ENCODE measurements around the gene HMGB1.

HMGB1 gene

DNA sequence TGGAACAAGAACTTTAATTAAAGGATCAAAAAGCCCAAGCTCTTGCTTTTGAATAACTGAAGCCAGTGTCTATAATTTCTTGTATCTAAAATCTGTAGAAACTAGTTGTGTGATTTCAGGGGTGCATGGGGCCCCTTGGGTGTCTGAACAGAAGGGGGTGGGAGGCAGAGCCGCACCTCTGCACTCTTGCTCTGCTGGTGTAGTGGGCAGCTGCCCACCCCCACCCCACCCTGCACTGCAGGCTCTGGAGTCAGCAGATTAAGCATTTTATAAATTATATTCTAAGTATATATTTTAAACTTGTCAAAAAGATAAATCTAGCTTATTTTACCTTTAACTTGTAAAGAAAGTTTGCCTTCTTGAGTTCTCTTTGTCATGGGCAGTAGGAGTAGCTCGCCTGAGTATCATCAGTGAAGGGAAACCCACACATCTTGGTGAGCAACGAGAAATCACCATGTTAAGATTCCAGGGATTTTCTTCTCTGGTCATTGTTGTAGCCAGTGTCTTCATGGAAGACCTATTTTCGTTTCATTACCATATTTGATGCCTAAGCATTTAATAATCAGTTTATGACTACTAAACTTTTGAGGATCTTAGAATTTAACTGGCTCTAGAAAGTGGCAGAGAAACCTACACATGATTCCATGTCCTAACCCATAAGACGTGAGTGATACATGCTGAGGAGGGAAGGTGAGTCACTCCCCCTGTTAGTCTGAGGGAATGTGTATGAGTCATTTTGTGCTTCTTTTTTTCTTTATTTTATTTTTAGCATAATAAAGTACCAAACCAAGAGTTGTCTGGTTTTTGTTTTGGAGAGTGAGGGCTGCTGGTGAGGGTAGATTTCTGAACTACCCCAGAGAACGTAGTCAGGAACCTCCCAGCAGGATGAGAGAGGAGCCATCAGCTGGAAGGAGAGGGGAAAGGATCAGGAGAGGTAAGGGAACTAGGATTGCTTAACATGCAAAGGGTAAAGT is 35.7 kb downstream of the HMGB1 start:
- TF ChIP-seq GATA1 (IDR thresholded peaks at IDR 0.05; ENCODE audit: low read depth, low read length) (no peak), POLR2A (IDR thresholded peaks at IDR 0.05; ENCODE audit: low read length) (no peak)
- DNase-seq: no peak

DNA sequence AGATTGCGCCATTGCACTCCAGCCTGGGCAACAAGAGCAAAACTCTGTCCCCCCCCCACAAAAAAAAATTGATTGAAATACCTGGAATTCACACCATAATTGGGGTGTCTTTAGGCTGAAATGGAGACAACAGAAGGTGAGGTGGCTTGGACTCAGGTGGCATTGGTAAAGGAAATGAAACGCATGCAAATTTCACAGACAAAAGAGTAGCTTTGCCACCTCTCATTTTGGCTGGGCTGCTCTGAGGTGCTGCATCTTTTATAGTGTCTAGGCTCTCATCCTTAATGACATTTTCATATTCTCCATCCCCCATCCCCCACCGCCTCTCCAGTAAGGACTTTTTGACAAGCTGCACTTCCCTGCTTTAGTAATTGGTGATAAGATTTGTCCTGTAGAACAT is 36.5 kb downstream of the HMGB1 start:
- TF ChIP-seq GATA1 (IDR thresholded peaks at IDR 0.05; ENCODE audit: low read depth, low read length): no peak
- no peak for TF ChIP-seq POLR2A (IDR thresholded peaks at IDR 0.05; ENCODE audit: low read length)
- DNase-seq: no peak

DNA sequence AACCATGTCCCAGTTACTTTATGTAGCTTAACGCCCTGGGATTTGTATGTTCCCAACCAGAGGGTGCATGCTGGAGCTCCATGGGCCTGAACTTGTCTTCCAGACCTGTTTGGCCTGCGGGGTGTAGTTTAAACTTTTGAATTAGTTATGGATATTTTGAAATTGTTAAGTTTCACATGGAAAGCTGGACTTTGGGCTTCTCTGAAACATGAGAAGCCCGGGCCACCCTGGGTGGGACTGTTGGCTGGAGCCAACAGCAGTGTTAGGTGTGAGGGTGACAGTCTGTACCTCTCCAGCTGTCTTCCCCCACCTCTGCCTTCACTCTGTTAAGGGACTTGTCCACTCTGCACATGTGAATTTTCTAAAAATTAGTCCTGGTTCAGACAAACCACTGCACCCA is 41.8 kb downstream of the HMGB1 start:
- no peak for DNase-seq
- TF ChIP-seq POLR2A (IDR thresholded peaks at IDR 0.05; ENCODE audit: low read length) (no peak), GATA1 (IDR thresholded peaks at IDR 0.05; ENCODE audit: low read depth, low read length) (no peak)

DNA sequence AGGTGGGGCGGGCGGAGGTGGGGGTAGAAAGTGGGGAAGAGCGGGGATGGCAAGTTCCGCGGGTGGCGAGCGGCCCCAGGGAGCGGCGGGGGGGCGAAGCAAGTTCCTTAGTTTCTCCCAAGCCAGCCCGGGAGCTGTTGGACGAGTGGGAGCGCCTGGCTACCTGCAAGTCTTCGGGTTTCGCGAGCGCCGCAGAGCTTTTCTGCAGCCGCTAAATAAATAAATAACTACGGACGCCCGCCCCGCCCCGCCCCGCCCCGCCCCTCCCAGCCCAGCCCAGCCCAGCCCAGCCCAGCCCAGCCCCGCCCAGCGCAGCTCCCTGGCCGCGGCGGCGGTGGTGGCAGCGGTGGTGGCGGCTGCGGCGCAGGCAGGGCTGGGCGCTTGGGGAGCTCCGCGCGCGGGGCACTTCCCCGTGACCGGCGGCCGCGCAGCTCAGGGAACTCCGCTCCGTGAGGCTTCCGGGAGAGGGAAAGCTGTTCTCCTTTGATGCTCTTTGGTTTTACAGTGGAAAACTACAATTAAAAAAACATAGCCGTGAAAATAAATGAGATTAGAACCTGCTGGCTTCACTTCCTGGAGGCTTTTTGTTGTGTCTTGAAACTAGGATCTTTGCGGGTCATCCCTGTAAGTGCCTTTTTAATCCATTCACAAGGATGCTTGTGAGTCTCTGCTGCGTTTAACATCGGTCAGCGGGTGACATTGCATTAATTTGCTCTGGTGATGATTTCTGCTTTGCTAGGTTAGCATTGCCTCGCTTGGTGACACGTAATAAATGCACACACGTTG is 43.5 kb downstream of the HMGB1 start, which contains the start of gene UBE2L5:
Gene UBE2L5 (plus strand): TSS at position 440 of the 786 bp plus-strand sequence. CDS start 5,498 bp downstream, outside the sequence.
- peak; percentile 67 to 68 for DNase-seq
- TF ChIP-seq GATA1 (IDR thresholded peaks at IDR 0.05; ENCODE audit: low read depth, low read length) (no peak), POLR2A (IDR thresholded peaks at IDR 0.05; ENCODE audit: low read length) (no peak)

DNA sequence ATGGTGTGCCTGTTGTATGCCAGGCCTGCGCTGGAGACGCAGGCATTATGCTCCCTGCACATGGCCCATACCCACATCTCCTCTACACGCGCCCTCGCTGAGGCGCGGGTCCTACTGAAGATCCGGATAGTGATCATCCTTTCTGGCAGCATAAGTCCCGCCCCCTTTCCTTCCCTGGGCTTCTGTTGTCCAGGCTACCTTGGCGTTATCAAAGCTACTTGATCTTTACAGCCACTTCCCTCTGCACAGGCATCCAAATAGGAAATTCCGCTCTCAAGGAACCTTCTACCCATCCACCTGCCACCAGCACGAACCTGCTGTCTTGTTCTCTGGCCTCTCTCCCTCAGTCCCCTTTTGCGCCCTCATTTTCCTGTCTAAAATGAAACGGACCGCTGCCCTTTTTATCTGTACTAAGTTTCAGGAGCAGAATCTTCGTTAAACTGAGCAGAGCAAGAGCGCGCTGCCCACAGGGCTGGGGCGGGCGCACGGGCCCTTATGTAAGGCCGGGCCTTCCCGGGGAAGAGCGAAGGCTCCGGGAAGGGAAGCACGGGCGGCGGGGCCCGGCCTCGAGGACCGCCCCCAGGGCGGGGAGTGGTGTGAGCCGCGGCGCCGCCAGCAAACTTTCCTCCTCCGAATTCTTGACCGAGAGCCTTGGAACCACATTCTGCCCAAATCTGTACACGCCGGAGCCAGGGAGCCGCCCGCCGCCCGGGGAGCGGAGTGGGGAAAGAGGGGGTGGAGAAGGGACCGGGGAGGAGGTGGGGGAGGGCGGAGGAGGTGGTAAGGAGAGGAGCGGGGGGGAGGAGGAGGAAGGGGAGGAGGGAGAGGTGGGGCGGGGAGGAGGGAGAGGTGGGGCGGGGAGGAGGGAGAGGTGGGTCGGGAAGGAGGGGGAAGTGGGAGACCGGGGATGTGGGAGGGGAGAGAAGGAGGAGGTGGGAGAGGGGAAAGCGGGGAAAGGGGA is 44.4 kb downstream of the HMGB1 start:
- peak; percentile 21 to 36 for DNase-seq

DNA sequence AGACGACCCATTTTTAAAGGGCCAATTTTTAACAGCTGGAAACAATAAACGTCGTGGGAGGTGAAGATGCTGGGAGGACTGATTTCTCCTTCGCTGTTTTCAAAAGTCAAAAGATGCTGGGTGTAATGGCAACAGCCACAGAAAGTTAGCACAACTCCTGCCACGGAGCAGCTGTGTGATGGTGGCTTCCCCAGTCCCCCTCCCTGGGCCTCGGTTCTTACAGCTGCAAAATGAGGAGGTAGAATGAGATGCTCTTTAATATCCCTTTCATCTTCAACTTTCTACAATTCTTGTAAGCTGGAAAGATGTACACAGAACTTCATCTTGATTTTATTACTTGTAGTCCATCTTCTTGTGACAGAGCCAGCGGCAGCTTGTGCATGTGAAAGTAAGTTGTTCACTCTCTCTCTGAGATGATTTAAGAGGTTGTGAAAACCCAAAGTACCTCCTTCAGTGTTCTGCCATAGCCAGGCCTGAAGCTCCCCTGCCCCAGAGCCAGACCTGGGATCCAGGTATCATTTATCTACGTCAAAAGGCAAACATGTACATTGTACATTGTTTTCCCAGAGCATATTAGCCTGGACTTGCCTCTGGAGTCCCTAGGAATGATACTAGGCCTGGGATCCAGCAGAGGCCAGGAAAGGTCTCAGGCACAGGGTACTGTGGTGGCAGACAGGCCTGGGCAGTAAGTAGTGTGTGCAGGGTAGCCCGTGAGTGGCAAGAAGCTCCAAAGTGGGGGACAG is 46.8 kb downstream of the HMGB1 start:
- no peak for TF ChIP-seq GATA1 (IDR thresholded peaks at IDR 0.05; ENCODE audit: low read depth, low read length)
- no peak for TF ChIP-seq POLR2A (IDR thresholded peaks at IDR 0.05; ENCODE audit: low read length)
- no peak for DNase-seq

More for the DNA sequence above, 44.4 kb downstream of the HMGB1 start:
- TF ChIP-seq GATA1 (IDR thresholded peaks at IDR 0.05; ENCODE audit: low read depth, low read length) (no peak), POLR2A (IDR thresholded peaks at IDR 0.05; ENCODE audit: low read length) (no peak)

DNA sequence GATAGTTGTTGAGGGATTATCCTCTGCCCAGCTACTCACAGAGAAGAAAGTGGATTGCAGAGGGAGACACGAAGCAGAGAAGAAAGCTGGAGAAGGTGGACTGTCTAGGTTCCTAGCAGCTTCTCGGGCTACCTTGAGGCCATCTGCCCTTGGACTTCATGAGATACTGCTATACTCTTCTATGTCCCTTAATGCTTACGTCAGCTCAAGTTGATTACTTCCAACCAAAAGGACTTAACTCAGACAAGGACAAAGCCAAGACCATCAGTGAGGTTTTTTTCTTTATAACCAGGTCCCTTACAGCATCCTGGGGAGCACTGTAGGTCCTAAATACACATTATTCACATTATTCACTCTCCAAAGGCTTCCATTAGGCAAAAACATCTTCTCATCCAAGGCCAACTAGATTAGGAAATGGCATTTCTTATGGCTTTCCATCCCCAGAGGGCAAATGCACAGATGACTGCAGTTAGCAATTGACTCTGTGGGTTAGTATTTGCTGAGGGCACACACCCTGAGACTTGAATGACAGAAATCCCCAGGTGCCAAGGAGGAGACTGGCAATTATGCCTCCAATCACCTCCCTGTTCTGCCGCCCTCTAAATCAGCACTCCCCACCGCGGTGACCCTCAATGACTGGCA is 47.5 kb downstream of the HMGB1 start:
- no peak for DNase-seq
- TF ChIP-seq POLR2A (IDR thresholded peaks at IDR 0.05; ENCODE audit: low read length) (no peak), GATA1 (IDR thresholded peaks at IDR 0.05; ENCODE audit: low read depth, low read length) (no peak)

DNA sequence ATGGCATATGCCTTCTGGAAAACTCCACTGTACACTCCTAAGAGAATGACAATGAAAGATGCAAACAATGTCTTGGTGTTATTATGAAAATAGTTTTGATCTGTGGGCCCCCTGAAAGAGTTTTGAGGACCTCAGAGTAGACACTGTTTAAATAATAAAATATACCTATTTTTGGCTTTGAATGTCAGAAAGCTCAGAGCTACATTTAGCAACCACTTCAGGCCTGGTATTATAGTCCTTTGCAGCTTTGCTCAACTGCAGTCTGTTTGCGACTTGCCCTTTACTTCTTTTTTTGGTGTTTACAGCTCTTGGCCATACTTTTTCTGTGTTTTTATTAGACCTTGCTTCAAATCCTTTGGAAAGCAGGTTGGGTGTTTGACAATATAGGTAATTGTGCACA is 49.3 kb downstream of the HMGB1 start:
- TF ChIP-seq POLR2A (IDR thresholded peaks at IDR 0.05; ENCODE audit: low read length): no peak
- TF ChIP-seq GATA1 (IDR thresholded peaks at IDR 0.05; ENCODE audit: low read depth, low read length): no peak
- DNase-seq: no peak

DNA sequence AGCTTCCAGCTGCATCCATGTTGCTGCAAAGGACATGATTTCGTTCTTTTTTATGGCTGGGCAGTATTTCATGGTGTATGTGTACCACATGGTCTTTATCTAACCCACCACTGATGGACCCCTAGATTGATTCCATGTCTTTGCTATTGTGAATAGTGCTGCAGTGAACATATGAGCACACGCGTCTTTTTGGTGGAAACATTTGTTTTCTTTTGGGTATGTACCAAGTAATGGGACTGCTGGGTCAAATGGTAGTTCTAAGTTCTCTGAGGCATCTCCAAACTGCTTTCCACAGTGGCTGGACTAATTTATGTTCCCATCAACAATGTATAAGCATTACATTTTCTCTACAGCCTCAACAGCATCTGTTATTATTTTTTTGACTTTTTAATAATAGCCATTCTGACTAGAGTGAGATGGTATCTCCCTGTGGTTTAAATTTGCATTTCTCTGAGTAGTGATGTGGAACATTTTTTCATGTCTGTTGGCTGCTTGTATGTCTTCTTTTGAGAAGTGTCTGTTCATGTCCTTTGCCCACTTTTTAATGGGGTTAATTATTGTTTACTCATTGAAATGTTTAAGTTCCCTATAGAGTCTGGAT is 50.2 kb downstream of the HMGB1 start:
- no peak for TF ChIP-seq POLR2A (IDR thresholded peaks at IDR 0.05; ENCODE audit: low read length)
- no peak for TF ChIP-seq GATA1 (IDR thresholded peaks at IDR 0.05; ENCODE audit: low read depth, low read length)
- no peak for DNase-seq

DNA sequence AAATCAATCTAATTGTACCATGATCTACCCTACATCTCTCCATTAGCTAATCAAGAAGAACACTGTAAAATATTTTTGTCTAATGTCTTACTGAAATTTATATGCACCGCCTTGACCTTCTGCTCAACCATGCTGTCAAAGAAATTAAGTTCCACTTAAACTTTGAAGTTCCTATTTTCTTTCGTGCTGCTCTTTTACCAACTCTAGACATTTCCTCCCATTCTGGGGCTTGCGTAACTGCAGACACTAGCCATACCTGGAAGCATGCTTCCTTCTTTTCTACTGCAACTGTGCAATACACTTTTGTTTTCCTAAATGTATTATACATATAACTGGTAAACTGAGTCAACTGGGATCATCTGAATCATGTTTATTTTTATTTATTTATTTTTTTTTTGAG is 51.9 kb downstream of the HMGB1 start:
- TF ChIP-seq GATA1 (IDR thresholded peaks at IDR 0.05; ENCODE audit: low read depth, low read length): no peak
- TF ChIP-seq POLR2A (IDR thresholded peaks at IDR 0.05; ENCODE audit: low read length): no peak

DNA sequence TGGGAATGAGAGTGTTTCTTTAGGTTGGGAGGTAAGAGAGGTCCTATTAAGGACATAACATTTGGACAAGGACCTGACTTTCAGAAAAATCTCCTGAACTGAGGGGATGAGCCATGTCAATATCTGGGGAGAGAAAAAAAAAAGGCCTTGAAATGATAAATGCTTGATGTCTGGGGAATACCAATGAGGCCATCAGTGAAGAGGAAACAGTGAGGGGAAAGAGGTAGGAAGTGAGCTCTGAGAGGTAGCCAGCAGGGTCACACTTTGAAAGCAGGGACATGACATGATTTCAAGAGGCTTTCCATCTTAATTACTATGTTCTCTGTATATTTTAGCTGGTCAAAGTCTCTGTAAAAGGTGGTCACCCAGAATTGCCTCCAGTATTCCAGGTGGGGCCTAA is 53.4 kb downstream of the HMGB1 start:
- no peak for DNase-seq
- TF ChIP-seq GATA1 (IDR thresholded peaks at IDR 0.05; ENCODE audit: low read depth, low read length) (no peak), POLR2A (IDR thresholded peaks at IDR 0.05; ENCODE audit: low read length) (no peak)

More for the DNA sequence above, 51.9 kb downstream of the HMGB1 start:
- DNase-seq: no peak

DNA sequence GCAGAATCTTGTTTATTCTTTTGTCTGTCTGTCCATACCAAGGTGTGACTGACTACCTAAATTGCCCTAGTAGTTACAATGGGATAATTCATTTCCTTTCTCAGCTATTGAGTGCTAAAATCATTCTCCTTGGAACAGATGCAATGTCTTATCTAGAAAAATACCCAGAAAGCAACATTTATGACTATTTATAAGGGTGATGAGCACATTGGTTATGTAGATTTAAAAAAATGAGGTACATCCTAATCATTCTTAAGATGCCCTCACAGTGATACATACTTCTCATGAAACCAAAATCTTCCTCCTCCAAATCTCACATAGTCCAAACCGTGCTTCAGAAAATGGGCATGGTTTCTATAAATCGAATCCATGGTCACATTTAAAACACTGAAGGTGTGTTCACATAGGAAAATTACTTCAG is 55.0 kb downstream of the HMGB1 start:
- DNase-seq: no peak
- TF ChIP-seq GATA1 (IDR thresholded peaks at IDR 0.05; ENCODE audit: low read depth, low read length) (no peak), POLR2A (IDR thresholded peaks at IDR 0.05; ENCODE audit: low read length) (no peak)

All from erythroblast (primary cell).